GM19043 (cell line): ENCODE measurements around the gene ATP13A3.

Experiments used
- ATAC-seq: cut with Tn5 transposase; IDR thresholded peaks from one replicate; pipeline ENCODE4 v1.9.1; 2021; ENCODE audit warnings: low read depth; ENCODE audit not compliant: unreplicated experiment

ATP13A3 gene

GRCh38 chr3:194397757-194398312 is 89.0 kb downstream of the ATP13A3 start:
- ATAC-seq: no peak

GRCh38 chr3:194396859-194397756 is 89.7 kb downstream of the ATP13A3 start:
- no peak for ATAC-seq

GRCh38 chr3:194396539-194396858 is 90.3 kb downstream of the ATP13A3 start:
- no peak for ATAC-seq

GRCh38 chr3:194395778-194396538 is 90.8 kb downstream of the ATP13A3 start:
- ATAC-seq: no peak

GRCh38 chr3:194395212-194395611 is 91.6 kb downstream of the ATP13A3 start:
- ATAC-seq: no peak

- ATAC-seq: no peak
Observed at GRCh38 chr3:194392576-194392975, 94.2 kb downstream of the ATP13A3 start.

- ATAC-seq: no peak
Observed at GRCh38 chr3:194390835-194391234, 96.0 kb downstream of the ATP13A3 start.

GRCh38 chr3:194389269-194389668 is 97.5 kb downstream of the ATP13A3 start:
- no peak for ATAC-seq

- ATAC-seq: no peak
Observed at GRCh38 chr3:194387926-194388418, 98.8 kb downstream of the ATP13A3 start.

GRCh38 chr3:194387276-194387675 is 99.5 kb downstream of the ATP13A3 start:
- no peak for ATAC-seq

GRCh38 chr3:194386648-194387047 is 100.2 kb downstream of the ATP13A3 start:
- no peak for ATAC-seq

- ATAC-seq: no peak
Observed at GRCh38 chr3:194386066-194386465, 100.7 kb downstream of the ATP13A3 start.

- ATAC-seq: no peak
Observed at GRCh38 chr3:194384569-194385001, 102.2 kb downstream of the ATP13A3 start.

GRCh38 chr3:194384156-194384555 is 102.6 kb downstream of the ATP13A3 start:
- ATAC-seq: no peak

GRCh38 chr3:194383276-194383940 is 103.4 kb downstream of the ATP13A3 start:
- ATAC-seq: no peak

GRCh38 chr3:194382892-194383223 is 103.9 kb downstream of the ATP13A3 start:
- no peak for ATAC-seq

GRCh38 chr3:194382196-194382891 is 104.5 kb downstream of the ATP13A3 start:
- ATAC-seq: no peak

GRCh38 chr3:194381460-194381875 is 105.3 kb downstream of the ATP13A3 start:
- no peak for ATAC-seq

- ATAC-seq: no peak
Observed at GRCh38 chr3:194380326-194380725, 106.5 kb downstream of the ATP13A3 start.

- ATAC-seq: no peak
Observed at GRCh38 chr3:194379651-194380050, 107.2 kb downstream of the ATP13A3 start.
